ENCODE results near the gene GNG8. TPM values are rescaled to one million over a fixed set of nuclear protein-coding genes. Genes with fewer than 3 reads are reported as not detected.

Gene GNG8
- total RNA-seq, 1 experiment from 2014 or later: not detected

DNA sequence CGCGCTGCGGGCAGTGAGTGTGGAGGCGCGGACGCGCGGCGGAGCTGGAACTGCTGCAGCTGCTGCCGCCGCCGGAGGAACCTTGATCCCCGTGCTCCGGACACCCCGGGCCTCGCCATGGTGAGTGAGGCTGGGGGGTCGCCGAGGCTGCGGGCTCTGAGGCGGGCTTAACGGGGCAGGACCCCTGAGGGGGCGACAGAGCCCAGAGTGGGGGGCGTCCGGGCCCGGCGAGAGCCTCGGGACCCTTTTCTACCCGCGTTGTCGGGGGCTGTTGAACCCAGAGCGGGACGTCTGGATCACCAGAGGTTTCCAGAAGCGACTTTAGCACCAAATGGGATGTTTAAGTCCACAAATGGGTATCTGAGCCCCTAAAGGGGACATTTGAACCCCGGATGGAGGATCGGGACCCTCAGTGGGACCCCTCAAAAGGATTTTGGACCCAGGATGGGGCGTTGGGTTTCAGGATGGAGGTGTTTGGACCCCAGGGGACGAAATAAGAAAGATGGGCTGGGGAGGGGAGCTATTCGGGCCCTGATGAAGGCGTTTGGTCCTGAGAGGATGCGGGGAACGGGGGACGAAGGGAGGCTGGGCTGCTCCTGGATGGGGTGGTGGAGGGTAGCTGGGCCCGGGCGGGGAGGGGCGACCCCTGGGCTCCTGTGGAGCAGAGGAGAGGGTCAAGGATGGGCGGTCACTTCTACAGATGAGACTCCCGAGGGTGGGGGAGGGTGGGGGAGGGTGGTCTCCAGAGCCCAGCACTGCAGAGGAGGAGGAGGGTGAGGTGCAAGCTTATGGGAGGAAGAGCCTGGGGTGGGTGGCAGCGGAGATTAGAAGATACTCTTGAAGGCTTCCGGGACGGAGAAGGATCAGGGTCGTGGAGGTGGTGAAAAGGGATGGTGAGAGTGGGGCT lies 34.4 kb downstream of the GNG8 start, which contains the start of gene CALM3:
TSS of gene CALM3 (plus strand) at position 13 of the 907 bp plus-strand sequence. CDS start at position 118, 105 bp downstream.
- ChIA-PET POLR2A (interaction anchor here (1.1 to 1.9 kb wide), 4 partner anchors 10 to 113 kb away, joined by 3 to 8 read pairs (median 6); no protein-coding TSS in a partner anchor), RAD21 (ENCODE audit: low non-redundant PET in 1 of 2, low total read pairs in 2 of 2, uncharacterized antibody in 2 of 2, unreplicated experiment in 2 of 2) (no interaction called here), CTCF (interaction anchor here (1.3 to 4.5 kb wide), 6 partner anchors 12 to 153 kb away, joined by 4 to 15 read pairs (median 6); no protein-coding TSS in a partner anchor)
- DNase-seq (ENCODE audit: low read depth, low spot score): no peak
- Histone ChIP-seq H3K4me3 (replicated peaks in 1 of 2; ENCODE audit: low read depth in 1 of 2, low read length in 2 of 2) (peak within 1 kb of the TSS; percentile 91 to 94), H3K9ac (ENCODE audit: low read length) (peak within 1 kb of the TSS; percentile 98), H3K4me1 (ENCODE audit: control insufficient read depth in 1 of 2, insufficient read depth in 2 of 2, low read length in 2 of 2) (peaks cover 14 to 27% of the 10 kb centered on the region in 2 experiments), H2AFZ (ENCODE audit: low read depth, low read length, poor library complexity, severe bottlenecking) (no peak within 1 kb of the TSS), H3K27ac (ENCODE audit: low read depth, low read length) (peak within 1 kb of the TSS; percentile 85), H3K9me2 (ENCODE audit: insufficient read depth) (no peaks in the 10 kb centered on the region), H3K36me3 (ENCODE audit: control insufficient read depth in 1 of 2, insufficient read depth in 2 of 2, low read length in 2 of 2) (peaks cover 7 to 15% of the 10 kb centered on the region in 2 experiments; a peak in 3 of 4 replicates), H3K27me3 (ENCODE audit: insufficient read depth, low read length) (no peaks in the 10 kb centered on the region), H3K4me2 (ENCODE audit: low read length) (peak within 1 kb of the TSS; percentile 98), H3K9me3 (ENCODE audit: control insufficient read depth in 1 of 2, insufficient read depth in 1 of 2, low read depth in 1 of 2, low read length in 2 of 2) (no peaks in the 10 kb centered on the region), H4K20me1 (ENCODE audit: insufficient read depth) (no peaks in the 10 kb centered on the region), H3K79me2 (ENCODE audit: insufficient read depth, low read length) (peaks cover 54% of the 10 kb centered on the region)
- ATAC-seq: no peak
- intact Hi-C loops (cut with micrococcal nuclease): no loop called here
- TSS peak; percentile 74 for BruUV-seq (replicated peaks)
- TF ChIP-seq, protein P1, sequence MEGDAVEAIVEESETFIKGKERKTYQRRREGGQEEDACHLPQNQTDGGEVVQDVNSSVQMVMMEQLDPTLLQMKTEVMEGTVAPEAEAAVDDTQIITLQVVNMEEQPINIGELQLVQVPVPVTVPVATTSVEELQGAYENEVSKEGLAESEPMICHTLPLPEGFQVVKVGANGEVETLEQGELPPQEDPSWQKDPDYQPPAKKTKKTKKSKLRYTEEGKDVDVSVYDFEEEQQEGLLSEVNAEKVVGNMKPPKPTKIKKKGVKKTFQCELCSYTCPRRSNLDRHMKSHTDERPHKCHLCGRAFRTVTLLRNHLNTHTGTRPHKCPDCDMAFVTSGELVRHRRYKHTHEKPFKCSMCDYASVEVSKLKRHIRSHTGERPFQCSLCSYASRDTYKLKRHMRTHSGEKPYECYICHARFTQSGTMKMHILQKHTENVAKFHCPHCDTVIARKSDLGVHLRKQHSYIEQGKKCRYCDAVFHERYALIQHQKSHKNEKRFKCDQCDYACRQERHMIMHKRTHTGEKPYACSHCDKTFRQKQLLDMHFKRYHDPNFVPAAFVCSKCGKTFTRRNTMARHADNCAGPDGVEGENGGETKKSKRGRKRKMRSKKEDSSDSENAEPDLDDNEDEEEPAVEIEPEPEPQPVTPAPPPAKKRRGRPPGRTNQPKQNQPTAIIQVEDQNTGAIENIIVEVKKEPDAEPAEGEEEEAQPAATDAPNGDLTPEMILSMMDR (IDR thresholded peaks at IDR 0.05 in 2 of 3, conservative IDR thresholded peaks at IDR 0.05 in 1 of 3; ENCODE audit: borderline replicate concordance in 1 of 3, insufficient read depth in 1 of 3, low read depth in 2 of 3, low read length in 2 of 3): no peak
- no peak for TF ChIP-seq EZH2 (IDR thresholded peaks at IDR 0.05)
- TF ChIP-seq EZH2phosphoT487 (IDR thresholded peaks at IDR 0.05; ENCODE audit: borderline replicate concordance): no peak
- no peak for TF ChIP-seq ELF1 (IDR thresholded peaks at IDR 0.05; ENCODE audit: borderline replicate concordance, low read depth)
- TF ChIP-seq YY1 (IDR thresholded peaks at IDR 0.05; ENCODE audit: extremely low read depth, insufficient replicate concordance, low read depth, low read length): no peak
- TF ChIP-seq SIN3A (IDR thresholded peaks at IDR 0.05; ENCODE audit: low read depth): peak; percentile 56; the same call in 1 of the 2 replicates
- no peak for TF ChIP-seq SP1 (IDR thresholded peaks at IDR 0.05; ENCODE audit: low read depth)
- TF ChIP-seq CBX3 (IDR thresholded peaks at IDR 0.05; ENCODE audit: low read depth): no peak
- TF ChIP-seq, protein P2, sequence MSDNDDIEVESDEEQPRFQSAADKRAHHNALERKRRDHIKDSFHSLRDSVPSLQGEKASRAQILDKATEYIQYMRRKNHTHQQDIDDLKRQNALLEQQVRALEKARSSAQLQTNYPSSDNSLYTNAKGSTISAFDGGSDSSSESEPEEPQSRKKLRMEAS (IDR thresholded peaks at IDR 0.05): no peak
- TF ChIP-seq, protein P3, sequence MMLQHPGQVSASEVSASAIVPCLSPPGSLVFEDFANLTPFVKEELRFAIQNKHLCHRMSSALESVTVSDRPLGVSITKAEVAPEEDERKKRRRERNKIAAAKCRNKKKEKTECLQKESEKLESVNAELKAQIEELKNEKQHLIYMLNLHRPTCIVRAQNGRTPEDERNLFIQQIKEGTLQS (IDR thresholded peaks at IDR 0.05): no peak
- TF ChIP-seq SRF (IDR thresholded peaks at IDR 0.05; ENCODE audit: low read depth): no peak
- peak; percentile 12; the same call in 1 of the 2 replicates for TF ChIP-seq ZFX (IDR thresholded peaks at IDR 0.05)
- TF ChIP-seq ZNF274 (IDR thresholded peaks at IDR 0.05; ENCODE audit: low read depth, low read length): no peak
- TF ChIP-seq, protein P4, sequence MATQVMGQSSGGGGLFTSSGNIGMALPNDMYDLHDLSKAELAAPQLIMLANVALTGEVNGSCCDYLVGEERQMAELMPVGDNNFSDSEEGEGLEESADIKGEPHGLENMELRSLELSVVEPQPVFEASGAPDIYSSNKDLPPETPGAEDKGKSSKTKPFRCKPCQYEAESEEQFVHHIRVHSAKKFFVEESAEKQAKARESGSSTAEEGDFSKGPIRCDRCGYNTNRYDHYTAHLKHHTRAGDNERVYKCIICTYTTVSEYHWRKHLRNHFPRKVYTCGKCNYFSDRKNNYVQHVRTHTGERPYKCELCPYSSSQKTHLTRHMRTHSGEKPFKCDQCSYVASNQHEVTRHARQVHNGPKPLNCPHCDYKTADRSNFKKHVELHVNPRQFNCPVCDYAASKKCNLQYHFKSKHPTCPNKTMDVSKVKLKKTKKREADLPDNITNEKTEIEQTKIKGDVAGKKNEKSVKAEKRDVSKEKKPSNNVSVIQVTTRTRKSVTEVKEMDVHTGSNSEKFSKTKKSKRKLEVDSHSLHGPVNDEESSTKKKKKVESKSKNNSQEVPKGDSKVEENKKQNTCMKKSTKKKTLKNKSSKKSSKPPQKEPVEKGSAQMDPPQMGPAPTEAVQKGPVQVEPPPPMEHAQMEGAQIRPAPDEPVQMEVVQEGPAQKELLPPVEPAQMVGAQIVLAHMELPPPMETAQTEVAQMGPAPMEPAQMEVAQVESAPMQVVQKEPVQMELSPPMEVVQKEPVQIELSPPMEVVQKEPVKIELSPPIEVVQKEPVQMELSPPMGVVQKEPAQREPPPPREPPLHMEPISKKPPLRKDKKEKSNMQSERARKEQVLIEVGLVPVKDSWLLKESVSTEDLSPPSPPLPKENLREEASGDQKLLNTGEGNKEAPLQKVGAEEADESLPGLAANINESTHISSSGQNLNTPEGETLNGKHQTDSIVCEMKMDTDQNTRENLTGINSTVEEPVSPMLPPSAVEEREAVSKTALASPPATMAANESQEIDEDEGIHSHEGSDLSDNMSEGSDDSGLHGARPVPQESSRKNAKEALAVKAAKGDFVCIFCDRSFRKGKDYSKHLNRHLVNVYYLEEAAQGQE (IDR thresholded peaks at IDR 0.05; ENCODE audit: low read depth): no peak
- no peak for TF ChIP-seq CEBPB (IDR thresholded peaks at IDR 0.05; ENCODE audit: low read depth)
- TF ChIP-seq POLR2A (IDR thresholded peaks at IDR 0.05; ENCODE audit: borderline replicate concordance, extremely low read depth, insufficient read depth, insufficient read length): peak; percentile 75
- TF ChIP-seq, protein P5, sequence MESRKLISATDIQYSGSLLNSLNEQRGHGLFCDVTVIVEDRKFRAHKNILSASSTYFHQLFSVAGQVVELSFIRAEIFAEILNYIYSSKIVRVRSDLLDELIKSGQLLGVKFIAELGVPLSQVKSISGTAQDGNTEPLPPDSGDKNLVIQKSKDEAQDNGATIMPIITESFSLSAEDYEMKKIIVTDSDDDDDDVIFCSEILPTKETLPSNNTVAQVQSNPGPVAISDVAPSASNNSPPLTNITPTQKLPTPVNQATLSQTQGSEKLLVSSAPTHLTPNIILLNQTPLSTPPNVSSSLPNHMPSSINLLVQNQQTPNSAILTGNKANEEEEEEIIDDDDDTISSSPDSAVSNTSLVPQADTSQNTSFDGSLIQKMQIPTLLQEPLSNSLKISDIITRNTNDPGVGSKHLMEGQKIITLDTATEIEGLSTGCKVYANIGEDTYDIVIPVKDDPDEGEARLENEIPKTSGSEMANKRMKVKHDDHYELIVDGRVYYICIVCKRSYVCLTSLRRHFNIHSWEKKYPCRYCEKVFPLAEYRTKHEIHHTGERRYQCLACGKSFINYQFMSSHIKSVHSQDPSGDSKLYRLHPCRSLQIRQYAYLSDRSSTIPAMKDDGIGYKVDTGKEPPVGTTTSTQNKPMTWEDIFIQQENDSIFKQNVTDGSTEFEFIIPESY (IDR thresholded peaks at IDR 0.05; ENCODE audit: extremely low read depth, insufficient replicate concordance, low read length): no peak
- TF ChIP-seq EGR1 (IDR thresholded peaks at IDR 0.05; ENCODE audit: low read depth): no peak

All from HCT116 (cell line).